ENCODE data around the gene CRB1. TPM values are rescaled to one million over a fixed set of nuclear protein-coding genes. Genes with fewer than 3 reads are reported as not detected.

Gene CRB1
- total and polyA plus RNA-seq, 2 experiments from 2014 or later, result 0.27 to 0.56 TPM

DNA sequence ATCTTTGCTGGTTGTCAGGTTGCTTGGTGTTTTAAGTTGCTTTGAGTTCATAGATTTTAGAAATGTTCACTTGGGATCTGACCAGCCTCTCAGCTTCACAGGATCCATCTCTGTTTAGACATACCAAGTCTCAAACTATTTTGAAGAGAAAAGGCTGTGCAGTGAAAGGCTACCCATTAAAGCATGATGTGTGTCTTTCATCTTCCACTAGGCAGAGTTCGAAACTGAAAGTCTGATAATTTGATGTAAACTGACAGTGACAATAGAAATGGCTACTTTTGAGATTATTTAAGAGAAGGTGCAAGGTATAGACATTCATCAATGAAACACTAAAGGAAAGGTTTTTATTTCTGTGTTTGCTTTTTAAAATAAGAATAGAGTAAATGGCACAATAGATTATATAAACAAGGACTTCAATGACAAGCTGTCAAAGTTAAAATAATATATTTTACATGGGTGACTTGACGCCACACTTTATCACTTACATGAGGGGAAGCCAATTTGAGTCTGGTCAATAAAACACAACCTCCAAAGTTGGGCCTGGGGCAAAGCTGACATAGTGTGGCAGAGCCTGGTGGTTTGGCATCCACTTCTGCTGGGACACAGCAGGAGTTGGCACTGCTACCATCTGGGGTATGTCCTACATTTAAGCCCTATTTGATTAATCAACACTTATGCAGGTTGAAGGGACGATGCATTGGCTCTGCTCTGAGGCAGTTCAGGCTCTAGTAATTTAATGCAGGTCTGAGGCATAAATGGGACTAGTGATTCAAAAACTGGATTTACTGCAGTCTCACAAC, 197.7 kb downstream of the CRB1 start:
- H3K9me2 ChIP-seq (ENCODE audit: insufficient read depth), result no peaks in the 10 kb centered on the region
- Mint-ChIP-seq H3K4me3 (no peak overlapping the region), H3K27ac (no peak overlapping the region), H3K36me3 (ENCODE audit: low read depth) (no peaks in the 10 kb centered on the region), H3K27me3 (ENCODE audit: insufficient read depth, low read depth, poor library complexity) (no peaks in the 10 kb centered on the region), H3K4me1 (peaks cover 53% of the 10 kb centered on the region), H3K9me3 (no peaks in the 10 kb centered on the region)
- TF ChIP-seq ZNF331 (CRISPR knock-in tag; IDR thresholded peaks at IDR 0.05; ENCODE audit: low read depth) (no peak), CREB1 (CRISPR knock-in tag; IDR thresholded peaks at IDR 0.05; ENCODE audit: low read depth) (no peak), JUNB (IDR thresholded peaks at IDR 0.05; ENCODE audit: unreplicated experiment) (no peak), POLR2AphosphoS5 (IDR thresholded peaks at IDR 0.05; ENCODE audit: low read depth) (no peak), EZH2phosphoT487 (IDR thresholded peaks at IDR 0.05; ENCODE audit: unreplicated experiment) (no peak), ZNF114 (CRISPR knock-in tag; IDR thresholded peaks at IDR 0.05) (no peak), NANOG (IDR thresholded peaks at IDR 0.05; ENCODE audit: borderline replicate concordance) (no peak), STAT1 (IDR thresholded peaks at IDR 0.05; ENCODE audit: unreplicated experiment) (no peak), EZH2 (IDR thresholded peaks at IDR 0.05; ENCODE audit: low read depth, unreplicated experiment) (no peak)
- TF ChIP-seq, protein P1, sequence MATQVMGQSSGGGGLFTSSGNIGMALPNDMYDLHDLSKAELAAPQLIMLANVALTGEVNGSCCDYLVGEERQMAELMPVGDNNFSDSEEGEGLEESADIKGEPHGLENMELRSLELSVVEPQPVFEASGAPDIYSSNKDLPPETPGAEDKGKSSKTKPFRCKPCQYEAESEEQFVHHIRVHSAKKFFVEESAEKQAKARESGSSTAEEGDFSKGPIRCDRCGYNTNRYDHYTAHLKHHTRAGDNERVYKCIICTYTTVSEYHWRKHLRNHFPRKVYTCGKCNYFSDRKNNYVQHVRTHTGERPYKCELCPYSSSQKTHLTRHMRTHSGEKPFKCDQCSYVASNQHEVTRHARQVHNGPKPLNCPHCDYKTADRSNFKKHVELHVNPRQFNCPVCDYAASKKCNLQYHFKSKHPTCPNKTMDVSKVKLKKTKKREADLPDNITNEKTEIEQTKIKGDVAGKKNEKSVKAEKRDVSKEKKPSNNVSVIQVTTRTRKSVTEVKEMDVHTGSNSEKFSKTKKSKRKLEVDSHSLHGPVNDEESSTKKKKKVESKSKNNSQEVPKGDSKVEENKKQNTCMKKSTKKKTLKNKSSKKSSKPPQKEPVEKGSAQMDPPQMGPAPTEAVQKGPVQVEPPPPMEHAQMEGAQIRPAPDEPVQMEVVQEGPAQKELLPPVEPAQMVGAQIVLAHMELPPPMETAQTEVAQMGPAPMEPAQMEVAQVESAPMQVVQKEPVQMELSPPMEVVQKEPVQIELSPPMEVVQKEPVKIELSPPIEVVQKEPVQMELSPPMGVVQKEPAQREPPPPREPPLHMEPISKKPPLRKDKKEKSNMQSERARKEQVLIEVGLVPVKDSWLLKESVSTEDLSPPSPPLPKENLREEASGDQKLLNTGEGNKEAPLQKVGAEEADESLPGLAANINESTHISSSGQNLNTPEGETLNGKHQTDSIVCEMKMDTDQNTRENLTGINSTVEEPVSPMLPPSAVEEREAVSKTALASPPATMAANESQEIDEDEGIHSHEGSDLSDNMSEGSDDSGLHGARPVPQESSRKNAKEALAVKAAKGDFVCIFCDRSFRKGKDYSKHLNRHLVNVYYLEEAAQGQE (IDR thresholded peaks at IDR 0.05; ENCODE audit: unreplicated experiment), result no peak
- TF ChIP-seq, protein P2, sequence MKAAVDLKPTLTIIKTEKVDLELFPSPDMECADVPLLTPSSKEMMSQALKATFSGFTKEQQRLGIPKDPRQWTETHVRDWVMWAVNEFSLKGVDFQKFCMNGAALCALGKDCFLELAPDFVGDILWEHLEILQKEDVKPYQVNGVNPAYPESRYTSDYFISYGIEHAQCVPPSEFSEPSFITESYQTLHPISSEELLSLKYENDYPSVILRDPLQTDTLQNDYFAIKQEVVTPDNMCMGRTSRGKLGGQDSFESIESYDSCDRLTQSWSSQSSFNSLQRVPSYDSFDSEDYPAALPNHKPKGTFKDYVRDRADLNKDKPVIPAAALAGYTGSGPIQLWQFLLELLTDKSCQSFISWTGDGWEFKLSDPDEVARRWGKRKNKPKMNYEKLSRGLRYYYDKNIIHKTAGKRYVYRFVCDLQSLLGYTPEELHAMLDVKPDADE (IDR thresholded peaks at IDR 0.05), result no peak
- TF ChIP-seq, protein P3, sequence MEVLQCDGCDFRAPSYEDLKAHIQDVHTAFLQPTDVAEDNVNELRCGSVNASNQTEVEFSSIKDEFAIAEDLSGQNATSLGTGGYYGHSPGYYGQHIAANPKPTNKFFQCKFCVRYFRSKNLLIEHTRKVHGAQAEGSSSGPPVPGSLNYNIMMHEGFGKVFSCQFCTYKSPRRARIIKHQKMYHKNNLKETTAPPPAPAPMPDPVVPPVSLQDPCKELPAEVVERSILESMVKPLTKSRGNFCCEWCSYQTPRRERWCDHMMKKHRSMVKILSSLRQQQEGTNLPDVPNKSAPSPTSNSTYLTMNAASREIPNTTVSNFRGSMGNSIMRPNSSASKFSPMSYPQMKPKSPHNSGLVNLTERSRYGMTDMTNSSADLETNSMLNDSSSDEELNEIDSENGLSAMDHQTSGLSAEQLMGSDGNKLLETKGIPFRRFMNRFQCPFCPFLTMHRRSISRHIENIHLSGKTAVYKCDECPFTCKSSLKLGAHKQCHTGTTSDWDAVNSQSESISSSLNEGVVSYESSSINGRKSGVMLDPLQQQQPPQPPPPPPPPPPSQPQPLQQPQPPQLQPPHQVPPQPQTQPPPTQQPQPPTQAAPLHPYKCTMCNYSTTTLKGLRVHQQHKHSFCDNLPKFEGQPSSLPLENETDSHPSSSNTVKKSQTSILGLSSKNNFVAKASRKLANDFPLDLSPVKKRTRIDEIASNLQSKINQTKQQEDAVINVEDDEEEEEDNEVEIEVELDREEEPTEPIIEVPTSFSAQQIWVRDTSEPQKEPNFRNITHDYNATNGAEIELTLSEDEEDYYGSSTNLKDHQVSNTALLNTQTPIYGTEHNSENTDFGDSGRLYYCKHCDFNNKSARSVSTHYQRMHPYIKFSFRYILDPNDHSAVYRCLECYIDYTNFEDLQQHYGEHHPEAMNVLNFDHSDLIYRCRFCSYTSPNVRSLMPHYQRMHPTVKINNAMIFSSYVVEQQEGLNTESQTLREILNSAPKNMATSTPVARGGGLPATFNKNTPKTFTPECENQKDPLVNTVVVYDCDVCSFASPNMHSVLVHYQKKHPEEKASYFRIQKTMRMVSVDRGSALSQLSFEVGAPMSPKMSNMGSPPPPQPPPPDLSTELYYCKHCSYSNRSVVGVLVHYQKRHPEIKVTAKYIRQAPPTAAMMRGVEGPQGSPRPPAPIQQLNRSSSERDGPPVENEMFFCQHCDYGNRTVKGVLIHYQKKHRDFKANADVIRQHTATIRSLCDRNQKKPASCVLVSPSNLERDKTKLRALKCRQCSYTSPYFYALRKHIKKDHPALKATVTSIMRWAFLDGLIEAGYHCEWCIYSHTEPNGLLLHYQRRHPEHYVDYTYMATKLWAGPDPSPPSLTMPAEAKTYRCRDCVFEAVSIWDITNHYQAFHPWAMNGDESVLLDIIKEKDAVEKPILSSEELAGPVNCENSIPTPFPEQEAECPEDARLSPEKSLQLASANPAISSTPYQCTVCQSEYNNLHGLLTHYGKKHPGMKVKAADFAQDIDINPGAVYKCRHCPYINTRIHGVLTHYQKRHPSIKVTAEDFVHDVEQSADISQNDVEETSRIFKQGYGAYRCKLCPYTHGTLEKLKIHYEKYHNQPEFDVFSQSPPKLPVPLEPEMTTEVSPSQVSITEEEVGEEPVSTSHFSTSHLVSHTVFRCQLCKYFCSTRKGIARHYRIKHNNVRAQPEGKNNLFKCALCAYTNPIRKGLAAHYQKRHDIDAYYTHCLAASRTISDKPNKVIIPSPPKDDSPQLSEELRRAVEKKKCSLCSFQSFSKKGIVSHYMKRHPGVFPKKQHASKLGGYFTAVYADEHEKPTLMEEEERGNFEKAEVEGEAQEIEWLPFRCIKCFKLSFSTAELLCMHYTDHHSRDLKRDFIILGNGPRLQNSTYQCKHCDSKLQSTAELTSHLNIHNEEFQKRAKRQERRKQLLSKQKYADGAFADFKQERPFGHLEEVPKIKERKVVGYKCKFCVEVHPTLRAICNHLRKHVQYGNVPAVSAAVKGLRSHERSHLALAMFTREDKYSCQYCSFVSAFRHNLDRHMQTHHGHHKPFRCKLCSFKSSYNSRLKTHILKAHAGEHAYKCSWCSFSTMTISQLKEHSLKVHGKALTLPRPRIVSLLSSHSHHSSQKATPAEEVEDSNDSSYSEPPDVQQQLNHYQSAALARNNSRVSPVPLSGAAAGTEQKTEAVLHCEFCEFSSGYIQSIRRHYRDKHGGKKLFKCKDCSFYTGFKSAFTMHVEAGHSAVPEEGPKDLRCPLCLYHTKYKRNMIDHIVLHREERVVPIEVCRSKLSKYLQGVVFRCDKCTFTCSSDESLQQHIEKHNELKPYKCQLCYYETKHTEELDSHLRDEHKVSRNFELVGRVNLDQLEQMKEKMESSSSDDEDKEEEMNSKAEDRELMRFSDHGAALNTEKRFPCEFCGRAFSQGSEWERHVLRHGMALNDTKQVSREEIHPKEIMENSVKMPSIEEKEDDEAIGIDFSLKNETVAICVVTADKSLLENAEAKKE (CRISPR knock-in tag; IDR thresholded peaks at IDR 0.05), result no peak
- TF ChIP-seq, protein P4, sequence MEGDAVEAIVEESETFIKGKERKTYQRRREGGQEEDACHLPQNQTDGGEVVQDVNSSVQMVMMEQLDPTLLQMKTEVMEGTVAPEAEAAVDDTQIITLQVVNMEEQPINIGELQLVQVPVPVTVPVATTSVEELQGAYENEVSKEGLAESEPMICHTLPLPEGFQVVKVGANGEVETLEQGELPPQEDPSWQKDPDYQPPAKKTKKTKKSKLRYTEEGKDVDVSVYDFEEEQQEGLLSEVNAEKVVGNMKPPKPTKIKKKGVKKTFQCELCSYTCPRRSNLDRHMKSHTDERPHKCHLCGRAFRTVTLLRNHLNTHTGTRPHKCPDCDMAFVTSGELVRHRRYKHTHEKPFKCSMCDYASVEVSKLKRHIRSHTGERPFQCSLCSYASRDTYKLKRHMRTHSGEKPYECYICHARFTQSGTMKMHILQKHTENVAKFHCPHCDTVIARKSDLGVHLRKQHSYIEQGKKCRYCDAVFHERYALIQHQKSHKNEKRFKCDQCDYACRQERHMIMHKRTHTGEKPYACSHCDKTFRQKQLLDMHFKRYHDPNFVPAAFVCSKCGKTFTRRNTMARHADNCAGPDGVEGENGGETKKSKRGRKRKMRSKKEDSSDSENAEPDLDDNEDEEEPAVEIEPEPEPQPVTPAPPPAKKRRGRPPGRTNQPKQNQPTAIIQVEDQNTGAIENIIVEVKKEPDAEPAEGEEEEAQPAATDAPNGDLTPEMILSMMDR (conservative IDR thresholded peaks at IDR 0.05; ENCODE audit: low read depth in 2 of 2), result no peak
- H4K20me1 ChIP-seq (replicated peaks; ENCODE audit: insufficient read depth), result no peaks in the 10 kb centered on the region
- no peak overlapping the region for H2AFZ ChIP-seq
- no peak overlapping the region for H3K4me3 ChIP-seq
- H3K27me3 ChIP-seq (ENCODE audit: insufficient read depth), result no peaks in the 10 kb centered on the region
- DNase-seq (ENCODE audit: low spot score), result no peak
- ATAC-seq, result no peak
- H3F3A ChIP-seq (replicated peaks; ENCODE audit: low read depth), result no peaks in the 10 kb centered on the region
- H3K4me2 ChIP-seq, result no peak overlapping the region
- H3K36me3 ChIP-seq (ENCODE audit: insufficient read depth), result no peaks in the 10 kb centered on the region
- H3K79me2 ChIP-seq (replicated peaks; ENCODE audit: insufficient read depth), result no peaks in the 10 kb centered on the region
- H3K4me1 ChIP-seq (ENCODE audit: insufficient read depth), result peaks cover 39% of the 10 kb centered on the region
- H3K27ac ChIP-seq (ENCODE audit: low read depth), result no peak overlapping the region
